Measurements from ENCODE around the gene CALML6.
"Not testable (repeated sequence)": the region's sequence is repeated elsewhere in the genome, so short reads cannot be mapped to it uniquely, and the experiment has no call there.

The CALML6 gene

GRCh38 chr1:1922956-1923833 is 8.1 kb downstream of the CALML6 start:
- in situ Hi-C loops (cut with MboI; ENCODE audit: low sequenced_read_pairs): no loop called here

- in situ Hi-C loops (cut with MboI; ENCODE audit: low sequenced_read_pairs): no loop called here
Observed at GRCh38 chr1:1924386-1924785, 9.3 kb downstream of the CALML6 start.

GRCh38 chr1:1924849-1925248 is 9.8 kb downstream of the CALML6 start:
- in situ Hi-C loops (cut with MboI; ENCODE audit: low sequenced_read_pairs): no loop called here

- in situ Hi-C loops (cut with MboI; ENCODE audit: low sequenced_read_pairs): no loop called here
Observed at GRCh38 chr1:1925437-1926345, 10.6 kb downstream of the CALML6 start.

GRCh38 chr1:1926346-1926811 is 11.3 kb downstream of the CALML6 start:
- in situ Hi-C loops (cut with MboI; ENCODE audit: low sequenced_read_pairs): no loop called here

- in situ Hi-C loops (cut with MboI; ENCODE audit: low sequenced_read_pairs): no loop called here
Observed at GRCh38 chr1:1926886-1927660, 12.0 kb downstream of the CALML6 start.

GRCh38 chr1:1927751-1928150 is 12.7 kb downstream of the CALML6 start:
- in situ Hi-C loops (cut with MboI; ENCODE audit: low sequenced_read_pairs): no loop called here

- in situ Hi-C loops (cut with MboI; ENCODE audit: low sequenced_read_pairs): no loop called here
Observed at GRCh38 chr1:1928231-1929101, 13.4 kb downstream of the CALML6 start.

- in situ Hi-C loops (cut with MboI; ENCODE audit: low sequenced_read_pairs): no loop called here
Observed at GRCh38 chr1:1929102-1929638, 14.1 kb downstream of the CALML6 start.

- in situ Hi-C loops (cut with MboI; ENCODE audit: low sequenced_read_pairs): no loop called here
Observed at GRCh38 chr1:1929639-1930545, 14.8 kb downstream of the CALML6 start.

- in situ Hi-C loops (cut with MboI; ENCODE audit: low sequenced_read_pairs): not testable (repeated sequence)
Observed at GRCh38 chr1:1934848-1935247, 19.8 kb downstream of the CALML6 start.

GRCh38 chr1:1937061-1937460 is 22.0 kb downstream of the CALML6 start:
- in situ Hi-C loops (cut with MboI; ENCODE audit: low sequenced_read_pairs): no loop called here

- in situ Hi-C loops (cut with MboI; ENCODE audit: low sequenced_read_pairs): no loop called here
Observed at GRCh38 chr1:1937549-1938275, 22.7 kb downstream of the CALML6 start.

GRCh38 chr1:1938276-1938573 is 23.2 kb downstream of the CALML6 start:
- in situ Hi-C loops (cut with MboI; ENCODE audit: low sequenced_read_pairs): no loop called here

GRCh38 chr1:1938613-1939295 is 23.7 kb downstream of the CALML6 start:
- in situ Hi-C loops (cut with MboI; ENCODE audit: low sequenced_read_pairs): no loop called here

GRCh38 chr1:1939296-1940122 is 24.4 kb downstream of the CALML6 start:
- in situ Hi-C loops (cut with MboI; ENCODE audit: low sequenced_read_pairs): no loop called here

- in situ Hi-C loops (cut with MboI; ENCODE audit: low sequenced_read_pairs): no loop called here
Observed at GRCh38 chr1:1940123-1940425, 25.0 kb downstream of the CALML6 start.
